Right kidney (tissue), 1 donor: ENCODE data around the gene TRDN.
"Not testable (repeated sequence)": the region's sequence is repeated elsewhere in the genome, so short reads cannot be mapped to it uniquely, and the experiment has no call there.

Experiments used
- DNase-seq: peaks from one replicate; pipeline ENCODE4 v3.0.0-alpha.2; 2016

TRDN gene

DNA sequence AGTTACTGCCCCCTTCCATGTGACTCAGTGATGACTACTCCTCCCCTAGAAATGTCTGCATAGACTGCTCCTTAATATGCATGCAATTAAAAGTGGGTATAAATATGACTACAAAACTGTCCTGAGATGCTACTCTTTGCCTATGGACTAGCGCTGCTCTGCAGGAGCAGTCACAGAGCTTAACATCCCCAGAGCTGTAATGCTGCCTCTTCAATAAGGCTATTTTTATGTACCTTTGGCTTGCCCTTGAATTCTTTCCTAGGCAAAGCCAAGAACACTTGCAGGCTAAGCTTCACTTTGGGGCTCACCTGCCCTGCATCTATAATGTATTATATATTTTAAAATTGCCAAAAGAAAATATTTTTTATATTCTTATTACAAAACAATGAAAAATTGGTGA is 341.6 kb downstream of the TRDN start:
- DNase-seq = no peak

DNA sequence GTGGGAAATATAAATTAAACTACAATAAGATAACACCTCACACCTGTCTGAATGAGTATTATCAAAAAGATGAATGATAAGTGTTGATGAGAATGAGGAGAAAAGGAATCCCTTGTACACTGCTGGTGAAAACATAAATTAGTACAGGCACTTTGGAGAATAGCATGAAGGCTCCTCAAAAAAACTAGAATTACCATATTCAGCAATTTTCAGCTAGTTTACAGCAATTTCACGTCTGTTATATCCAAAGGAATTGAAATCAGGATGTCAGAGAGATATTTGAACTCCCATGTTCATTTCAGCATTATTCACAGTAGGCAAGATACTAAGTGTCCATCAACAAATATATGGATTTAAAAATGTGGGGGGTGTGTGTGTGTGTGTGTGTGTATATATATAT is 348.1 kb downstream of the TRDN start:
- DNase-seq = no peak

DNA sequence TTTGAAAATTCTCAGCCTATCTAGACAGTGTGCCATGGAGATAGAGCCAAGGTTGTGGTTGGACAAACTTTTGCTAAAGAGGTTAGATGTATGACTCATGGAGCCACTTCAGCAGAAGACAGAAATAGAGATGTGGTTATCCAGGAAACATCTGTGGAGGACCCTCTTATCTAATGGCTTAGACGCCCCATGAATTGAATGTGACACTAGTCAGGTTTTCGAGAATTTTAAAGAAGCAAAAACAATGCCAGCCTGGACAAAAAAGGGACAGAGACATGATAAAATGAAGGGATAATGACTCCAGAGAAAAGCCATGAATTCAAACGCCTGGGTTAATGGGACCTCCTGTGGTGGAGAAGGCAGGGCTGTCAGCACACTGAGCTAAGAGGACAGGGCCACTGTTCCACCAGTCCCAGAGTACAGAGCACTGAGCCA is 360.2 kb downstream of the TRDN start:
- no peak for DNase-seq

DNA sequence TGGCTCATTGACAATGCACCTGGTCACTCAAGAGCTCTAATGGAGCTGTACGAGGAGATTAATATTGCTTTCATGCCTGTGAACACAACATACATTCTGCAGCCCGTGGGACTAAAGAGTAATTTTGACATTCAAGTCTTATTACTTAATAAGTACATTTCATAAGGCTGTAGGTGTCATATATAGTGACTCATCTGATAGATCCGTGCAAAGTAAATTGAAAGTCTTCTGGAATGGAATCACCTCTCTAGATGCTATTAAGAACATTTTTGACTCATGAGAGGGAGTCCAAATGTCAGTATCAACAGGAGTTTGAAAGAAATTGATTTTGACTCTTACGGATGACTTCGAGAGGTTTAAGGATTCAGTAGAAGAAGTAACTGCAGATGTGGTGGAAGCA is 372.8 kb downstream of the TRDN start:
- DNase-seq = no peak

DNA sequence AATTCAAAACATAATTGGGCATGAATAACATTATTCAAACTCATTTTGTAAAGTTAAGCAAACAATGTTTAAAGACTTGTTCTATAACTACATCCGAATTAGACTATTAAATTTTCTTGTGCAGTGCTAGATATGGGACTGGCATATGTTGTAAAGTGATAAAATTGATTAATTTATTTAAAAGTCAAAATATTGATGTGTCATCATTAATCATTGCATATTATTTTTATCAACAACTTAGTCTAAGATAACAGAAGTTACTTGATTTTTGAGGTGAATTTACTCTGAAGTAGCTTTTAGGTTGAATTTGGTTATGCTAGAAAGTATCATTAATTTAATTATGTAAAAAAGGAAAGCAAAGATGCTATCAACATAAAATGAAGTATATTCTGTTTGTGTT is 396.1 kb downstream of the TRDN start:
- no peak for DNase-seq

DNA sequence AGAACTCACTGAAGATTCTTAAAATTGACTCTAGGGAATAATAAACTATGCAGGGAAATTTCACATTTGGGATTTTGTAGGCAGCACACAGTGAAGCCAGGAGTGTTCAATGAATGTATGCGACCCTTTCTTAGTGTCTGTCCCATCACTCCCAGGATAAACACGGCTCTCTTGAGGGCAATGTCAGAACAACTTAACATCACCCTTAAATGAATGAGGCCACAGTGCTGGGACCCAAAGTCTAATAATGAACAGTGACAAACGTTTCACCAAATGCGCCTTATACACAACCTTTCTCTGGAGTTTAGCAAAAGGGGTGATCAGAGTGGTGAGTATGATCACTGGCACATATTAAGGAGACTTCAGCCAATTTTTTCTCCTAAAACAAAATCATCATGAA is 403.4 kb downstream of the TRDN start:
- DNase-seq = no peak

DNA sequence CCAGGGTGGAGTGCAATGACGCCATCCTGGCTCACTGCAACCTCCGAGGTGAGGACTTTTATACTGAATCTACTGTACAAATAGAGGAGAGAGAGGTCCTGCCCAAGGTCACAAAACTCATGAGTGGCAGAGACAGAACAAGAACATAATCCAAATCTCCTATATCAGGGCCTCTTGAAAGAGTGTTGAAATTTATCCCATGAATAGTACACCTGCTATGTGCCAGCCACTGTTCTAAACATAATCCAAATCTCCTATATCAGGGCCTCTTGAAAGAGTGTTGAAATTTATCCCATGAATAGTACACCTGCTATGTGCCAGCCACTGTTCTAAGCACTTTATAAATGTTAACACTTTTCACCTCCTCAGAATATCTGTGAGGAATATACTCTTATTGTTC is 409.0 kb downstream of the TRDN start:
- not testable (repeated sequence) for DNase-seq

DNA sequence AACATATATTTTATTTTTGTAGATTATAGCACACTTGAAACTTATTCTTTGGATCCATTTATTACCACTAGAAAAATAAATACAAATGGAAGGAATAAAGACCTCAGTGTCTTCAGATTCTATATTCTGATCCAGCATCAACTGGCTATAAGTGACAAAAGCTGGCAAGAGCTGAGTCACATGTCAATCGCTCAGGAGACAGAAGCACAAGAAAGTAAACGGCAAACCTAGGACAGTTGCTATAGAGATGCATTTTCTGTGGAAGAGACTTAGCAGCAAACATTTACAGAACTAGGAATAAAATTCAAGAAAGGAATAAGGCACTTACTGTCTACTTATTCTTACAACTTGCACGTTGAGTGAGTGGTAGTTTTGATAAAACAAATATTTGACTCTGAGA is 410.4 kb downstream of the TRDN start:
- no peak for DNase-seq

DNA sequence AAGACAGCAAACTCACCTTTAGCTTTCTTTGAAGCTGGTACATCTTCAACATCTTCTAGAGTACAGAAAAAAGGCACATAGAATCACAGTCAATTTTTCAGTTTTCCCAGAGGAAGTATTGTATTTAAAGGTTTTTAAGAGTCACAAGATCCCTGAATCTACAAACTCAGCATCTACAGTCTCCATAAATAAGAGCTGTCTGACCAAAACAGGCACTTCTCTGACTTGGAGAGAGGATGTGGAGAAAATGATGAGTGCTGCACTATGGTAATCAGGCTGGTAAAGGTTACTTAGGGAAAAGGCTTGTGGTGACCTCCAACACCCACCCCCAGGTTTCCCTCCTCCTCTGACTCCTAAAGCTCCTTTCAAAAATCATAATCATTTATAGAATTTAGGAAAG is 412.7 kb downstream of the TRDN start:
- DNase-seq = no peak

DNA sequence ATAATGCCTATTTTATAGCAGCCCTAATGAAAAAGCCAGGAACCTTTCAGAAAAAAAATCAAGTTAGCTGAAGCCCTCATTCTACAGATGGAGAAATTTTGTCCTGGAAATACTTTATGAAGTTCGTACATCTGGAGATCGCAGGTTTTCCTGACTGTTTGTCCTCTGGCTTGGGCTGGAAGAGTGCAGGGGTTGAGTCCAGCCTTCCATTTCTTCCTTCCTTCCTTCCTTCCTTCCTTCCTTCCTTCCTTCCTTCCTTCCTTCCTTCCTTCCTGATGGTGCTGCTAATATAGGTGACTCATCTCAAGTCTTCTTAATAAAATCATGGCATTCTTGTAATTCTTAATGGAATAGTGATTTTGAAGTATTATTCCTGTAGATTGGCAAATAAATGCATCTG is 413.3 kb downstream of the TRDN start:
- DNase-seq = no peak

DNA sequence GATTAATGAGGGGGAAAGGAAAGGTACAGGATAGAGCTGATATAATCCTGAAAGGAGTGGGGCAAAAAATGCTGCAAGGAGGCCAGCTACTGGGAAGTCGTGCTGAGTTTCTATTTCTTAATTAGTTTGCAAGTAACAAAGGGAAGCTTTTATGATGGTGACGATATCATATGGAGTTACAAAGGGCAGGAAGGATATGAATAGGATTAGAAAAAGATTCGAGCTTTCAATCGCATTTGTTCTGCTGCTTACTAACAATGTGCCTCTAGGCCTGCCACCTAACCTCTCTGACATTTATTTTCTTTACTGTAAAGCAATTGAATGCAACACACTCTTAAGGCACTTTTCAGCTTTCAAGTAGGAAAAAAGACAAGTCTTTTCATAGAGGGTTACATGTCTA is 421.5 kb downstream of the TRDN start:
- DNase-seq = no peak

DNA sequence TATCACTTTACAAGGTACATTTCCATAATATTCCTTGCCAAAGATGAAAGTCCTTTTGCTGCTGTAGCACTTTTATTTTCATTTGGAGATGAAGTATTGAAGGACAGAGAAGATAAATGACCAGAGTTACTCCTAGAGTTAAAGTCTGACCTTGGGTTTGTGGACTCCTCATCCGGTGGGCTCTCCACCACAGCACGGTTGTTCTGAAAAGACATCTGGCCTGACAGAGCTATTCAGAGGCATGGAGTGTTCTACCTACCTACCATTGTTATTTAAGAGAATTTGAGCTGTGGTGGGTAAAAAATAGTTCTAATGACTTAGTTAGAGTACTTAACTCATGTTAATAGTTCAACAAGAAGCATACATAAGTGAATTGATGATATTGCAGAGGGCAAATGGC is 422.3 kb downstream of the TRDN start:
- no peak for DNase-seq

DNA sequence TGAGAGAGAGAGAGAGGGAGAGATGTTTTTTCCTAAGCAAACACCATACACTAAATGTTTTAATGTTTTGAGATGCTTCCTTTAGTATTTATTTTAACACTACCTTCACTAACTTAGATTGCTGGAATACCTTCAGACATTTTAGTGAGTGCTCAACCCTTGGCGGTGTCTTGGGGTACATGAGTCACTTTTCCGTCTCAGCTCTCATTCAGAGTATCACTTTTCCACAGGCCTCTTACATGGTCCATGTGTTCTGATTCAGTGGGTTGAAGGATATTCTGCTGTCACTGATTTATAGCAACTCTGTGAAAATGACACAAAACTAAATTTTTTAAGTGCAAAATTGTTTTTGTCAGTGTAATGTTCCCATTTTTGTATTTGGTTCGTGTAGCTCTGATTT is 422.8 kb downstream of the TRDN start:
- no peak for DNase-seq

DNA sequence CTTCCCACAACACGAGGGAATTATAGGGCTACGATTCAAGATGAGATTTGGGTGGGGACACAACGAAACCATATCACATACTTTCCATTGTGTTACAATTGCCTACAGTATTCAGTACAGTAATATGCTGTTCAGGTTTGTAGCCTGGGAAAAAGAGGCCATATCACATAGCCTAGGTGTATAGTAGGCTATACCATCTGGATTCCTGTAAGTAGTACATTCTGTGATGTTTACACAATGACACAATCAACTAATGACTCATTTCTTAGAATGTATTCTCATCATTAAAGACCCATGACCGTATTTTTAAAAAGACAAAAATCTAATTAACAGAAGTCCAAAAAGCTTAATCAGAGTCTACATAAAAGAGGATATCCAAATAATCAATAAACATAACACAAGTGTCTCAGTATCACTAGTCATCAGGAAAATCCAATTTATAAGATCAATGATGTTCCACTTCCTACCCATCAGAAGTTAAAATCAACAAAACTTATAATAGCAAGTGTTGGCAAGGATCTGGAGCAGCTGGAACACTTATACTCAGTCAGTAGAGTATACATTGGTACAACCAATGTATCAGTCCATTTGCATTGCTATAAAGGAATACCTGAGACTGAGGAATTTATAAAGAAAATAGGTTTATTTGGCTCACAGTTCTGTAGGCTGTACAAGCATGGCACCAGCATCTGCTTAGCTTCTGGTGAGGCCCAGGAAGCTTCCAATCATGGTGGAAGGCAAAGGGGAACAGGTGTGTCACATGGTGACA is 424.8 kb downstream of the TRDN start:
- no peak for DNase-seq

DNA sequence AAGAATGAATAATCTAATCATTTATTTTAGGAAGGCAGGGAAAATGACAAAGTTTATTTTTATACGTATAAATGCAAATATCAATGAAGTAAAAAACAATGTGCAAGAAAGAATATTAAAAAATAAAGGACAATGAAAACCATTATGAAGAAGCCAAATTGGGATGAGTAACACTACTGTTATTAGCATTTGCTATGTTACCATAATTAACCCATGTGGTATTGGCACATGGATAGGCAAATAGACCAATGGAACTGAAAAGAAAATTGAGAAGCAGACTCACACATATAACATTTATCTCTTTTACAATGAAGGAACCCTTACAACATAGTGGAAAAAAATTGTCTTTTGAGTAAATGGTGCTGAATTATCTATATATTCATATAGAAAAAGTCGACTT is 426.1 kb downstream of the TRDN start:
- no peak for DNase-seq

DNA sequence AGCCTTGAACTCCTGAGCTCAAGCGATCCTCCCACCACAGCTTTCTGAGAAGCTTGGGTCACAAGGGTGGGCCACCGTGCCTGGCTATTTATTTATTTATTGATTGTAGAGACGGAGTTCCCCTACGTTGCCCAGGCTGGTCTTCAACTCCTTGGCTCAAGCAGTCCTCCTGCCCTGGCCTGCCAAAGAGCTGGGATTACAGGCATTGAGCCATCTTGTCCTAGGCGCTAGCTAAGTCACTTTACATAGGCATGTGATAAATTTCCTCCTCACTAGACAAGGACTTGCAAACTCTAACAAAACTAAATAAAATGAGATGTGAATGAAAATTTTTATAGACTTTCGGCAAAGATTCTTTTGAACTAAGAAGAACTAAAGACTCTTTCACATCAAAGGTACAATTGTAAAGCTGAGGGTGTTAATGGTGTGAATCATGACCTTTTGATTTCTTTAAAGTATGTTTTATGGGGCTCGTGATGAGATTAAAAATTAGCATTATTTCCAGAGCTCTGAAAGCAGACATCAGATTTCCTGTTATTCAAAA is 428.7 kb downstream of the TRDN start:
- DNase-seq = no peak

DNA sequence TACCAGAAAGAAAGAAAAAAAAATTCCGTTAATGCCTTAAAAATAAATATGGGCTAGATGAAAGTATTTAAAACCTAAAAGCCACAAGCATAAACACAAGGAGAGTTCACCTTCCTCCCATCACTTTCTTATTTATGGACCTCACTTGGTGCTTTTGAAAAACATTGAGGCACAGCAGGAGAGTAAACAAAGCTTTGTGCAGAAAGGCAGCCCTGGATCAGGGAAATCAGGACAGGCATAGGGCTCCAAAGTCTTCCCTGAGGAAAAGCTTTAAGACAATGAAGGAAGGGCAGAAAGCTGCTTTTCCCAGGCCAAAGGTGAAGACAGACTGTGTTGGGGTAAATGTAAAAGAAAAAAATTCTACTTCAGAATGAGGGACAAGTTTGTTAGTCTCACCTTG is 432.8 kb downstream of the TRDN start:
- no peak for DNase-seq

DNA sequence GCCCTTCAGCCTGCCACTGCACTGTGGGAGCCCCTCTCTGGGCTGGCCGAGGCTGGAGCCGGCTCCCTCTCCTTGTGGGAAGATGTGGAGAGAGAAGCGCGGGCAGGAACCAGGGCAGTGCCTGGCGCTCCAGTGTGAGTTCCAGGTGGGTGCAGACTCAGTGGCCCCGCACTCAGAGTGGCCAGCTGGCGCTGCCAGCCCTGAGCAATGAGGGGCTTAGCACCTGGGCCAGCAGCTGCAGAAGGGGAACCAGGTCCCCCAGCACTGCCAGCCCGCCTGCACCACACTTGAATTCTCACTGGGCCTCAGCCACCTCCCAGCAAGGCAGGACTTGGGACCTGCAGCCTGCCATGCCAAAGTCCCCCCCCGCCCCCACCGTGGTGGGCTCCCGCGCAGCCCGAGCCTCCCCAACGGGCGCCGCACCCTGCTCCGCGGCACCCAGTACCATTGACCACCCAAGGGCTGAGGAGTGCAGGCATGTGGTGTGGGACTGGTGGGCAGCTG is 434.8 kb downstream of the TRDN start:
- DNase-seq = no peak

DNA sequence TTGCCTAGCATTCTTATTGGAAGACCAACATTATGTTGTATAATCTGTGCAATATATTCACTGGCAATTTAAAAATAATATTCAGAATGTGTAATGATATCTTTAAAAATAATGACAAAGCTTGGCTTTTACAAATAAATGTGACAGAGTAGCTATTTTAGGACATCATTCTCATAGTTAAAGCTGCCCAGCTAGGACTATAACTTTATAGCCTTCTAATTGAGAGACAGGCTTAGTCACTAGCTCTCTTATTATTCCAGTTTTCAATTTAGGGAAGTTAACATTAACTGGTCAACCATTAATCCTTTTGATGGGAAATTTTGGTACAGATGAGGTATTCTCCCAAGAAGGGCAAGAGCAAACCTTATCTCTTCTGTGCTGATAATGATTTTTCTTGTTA is 443.5 kb downstream of the TRDN start:
- DNase-seq = no peak

DNA sequence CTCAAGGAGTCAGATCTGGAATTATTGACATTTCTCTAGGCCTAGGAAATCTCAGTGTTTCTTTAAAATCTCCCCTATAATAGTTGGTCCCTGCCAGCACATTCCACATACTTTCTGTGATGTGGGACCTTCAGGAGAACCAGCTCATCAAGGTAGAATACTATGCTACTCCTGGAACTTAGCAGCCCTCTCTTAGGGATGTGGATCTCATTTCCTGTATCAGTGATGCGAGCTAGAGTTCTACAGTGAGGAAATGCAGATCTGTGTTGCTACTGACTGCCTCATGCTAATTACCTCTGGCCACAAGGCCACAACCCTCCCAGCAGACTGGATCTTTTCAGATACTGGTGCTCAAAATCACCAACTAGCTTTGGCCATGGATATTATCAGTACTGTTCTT is 446.9 kb downstream of the TRDN start:
- no peak for DNase-seq

DNA sequence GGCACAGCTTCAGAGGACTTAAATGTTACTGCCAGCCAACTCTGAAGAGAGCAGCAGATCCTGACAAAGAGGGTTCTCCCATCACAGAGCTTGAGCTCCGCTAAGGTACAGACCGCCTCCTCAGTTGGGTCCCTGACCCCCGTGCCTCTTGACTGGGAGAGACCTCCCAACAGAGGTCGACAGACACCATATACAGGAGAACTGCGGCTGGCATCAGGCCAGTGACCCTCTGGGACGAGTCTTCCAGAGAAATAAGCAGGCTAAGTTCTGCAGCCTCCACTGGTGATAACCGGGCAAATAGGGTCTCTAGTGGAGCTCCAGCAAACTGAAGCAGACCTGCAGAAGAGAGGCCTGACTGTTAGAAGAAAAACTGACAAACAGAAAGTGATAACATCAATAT is 453.8 kb downstream of the TRDN start:
- DNase-seq = no peak

DNA sequence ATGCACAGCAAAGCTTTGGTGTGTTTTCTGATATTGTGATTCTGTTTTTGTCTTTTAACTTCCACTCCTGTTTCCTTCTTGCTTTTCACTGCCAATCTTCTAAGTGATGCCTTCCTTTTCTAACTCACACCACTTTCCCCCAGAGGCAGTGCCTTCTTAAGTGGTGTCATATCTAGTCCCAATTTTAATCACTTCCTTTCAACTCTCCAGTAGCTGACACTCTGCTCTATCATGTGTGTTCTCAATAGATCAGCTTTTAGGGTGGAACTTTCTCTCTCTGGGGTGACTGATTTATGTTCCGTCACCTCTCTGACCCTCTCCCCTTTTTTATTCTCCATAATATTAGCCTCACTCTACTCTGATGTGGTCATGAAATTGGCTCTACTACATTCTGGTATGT is 460.0 kb downstream of the TRDN start:
- DNase-seq = no peak

DNA sequence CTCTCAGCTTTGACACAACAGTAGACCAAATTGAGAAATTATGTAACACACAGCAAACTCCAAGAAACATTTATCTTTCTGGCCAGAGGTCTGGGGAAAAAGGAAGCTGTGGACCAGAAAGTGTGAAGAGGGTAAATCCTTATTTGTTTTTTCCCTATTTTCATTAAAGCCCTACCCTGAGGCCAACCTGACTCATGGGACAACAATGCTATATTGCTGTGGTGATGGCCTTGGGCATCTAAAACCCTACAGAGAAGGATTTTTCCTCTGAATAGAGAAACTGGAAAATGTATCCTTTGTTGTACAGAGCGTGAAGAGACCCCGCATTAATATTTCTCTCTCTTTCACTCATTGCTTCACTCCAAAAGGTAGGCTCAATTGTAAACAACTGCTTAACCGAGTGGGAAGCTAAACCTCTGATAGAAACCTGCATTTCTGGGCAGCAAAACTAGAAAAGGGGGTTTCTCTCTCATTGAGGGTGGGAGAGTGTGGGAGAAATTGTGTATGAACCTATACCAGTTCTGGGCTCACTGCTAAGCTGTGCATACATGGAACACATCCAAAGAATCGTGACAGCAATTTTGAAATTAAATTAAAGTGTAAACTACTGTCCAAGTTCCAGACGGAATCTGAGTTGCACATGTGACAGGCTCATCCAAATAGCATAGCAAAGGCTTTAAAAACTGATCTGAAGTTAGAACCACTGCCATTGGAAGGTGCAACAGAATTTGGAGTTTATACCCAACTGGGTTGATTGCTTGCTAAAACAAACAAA is 465.2 kb downstream of the TRDN start:
- DNase-seq = no peak

DNA sequence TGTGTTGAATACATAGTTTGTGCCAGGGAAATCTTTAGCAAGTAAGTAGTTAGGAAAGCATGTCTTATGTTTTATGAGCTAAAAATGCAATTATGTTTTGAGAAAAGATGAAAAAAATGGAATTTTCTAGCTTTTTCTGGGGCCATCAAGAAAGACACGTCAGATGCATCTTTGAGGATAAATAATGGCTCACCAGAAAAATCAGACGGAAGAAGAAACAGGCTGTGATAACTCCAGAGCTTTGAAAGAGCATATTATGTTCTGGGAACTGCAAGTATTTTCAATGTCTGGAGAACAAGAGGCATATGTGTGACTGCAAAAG is 467.0 kb downstream of the TRDN start:
- DNase-seq = no peak
